ENCODE results near the gene DENND2D.
A peak's percentile ranks its signal among the peaks of the same experiment; 100 is the strongest.
"Not testable (repeated sequence)": the region's sequence is repeated elsewhere in the genome, so short reads cannot be mapped to it uniquely, and the experiment has no call there.

The DENND2D gene

DNA sequence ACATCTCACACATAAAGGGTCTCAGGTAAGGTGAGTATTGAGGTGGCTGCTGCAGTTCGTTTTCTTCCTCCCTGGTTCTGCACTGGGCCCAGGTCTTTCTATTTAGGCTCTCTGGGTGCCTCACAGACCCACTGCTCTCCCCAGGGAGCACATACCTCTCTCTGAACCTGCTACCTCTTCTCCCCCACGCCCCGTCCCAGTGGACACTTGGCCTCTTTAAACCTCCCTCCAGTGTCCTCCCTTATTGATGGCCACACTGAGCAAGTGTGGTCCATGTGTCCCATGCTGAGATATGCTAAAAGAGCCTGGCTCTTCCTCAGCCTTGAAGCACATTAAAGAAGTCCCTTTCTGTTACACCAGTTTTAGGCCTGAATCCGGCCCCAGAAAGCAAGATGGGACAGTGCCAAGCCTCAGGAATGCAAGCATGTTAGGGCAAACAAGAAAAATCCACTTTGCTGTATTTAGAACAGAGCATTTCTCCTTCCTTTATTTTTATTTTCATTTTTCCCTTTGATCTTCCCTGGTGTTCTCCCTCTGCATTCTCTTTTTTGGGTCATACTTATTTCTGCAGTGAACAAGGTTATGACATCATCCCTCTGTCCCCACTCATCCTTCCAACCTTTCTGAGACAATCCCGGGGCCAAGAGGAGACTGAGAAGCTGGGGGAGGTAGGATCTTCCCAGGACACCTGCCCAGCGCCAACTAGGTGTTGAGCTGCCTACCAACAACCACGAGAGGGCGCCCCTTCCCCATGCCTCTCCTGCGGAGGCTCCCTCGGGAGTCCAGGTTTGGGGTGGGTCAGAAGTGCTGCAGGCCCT lies 22.1 kb upstream of the DENND2D start:
- peak in 1 of 2 donors; percentile 58 for DNase-seq (ENCODE audit: low read depth in 2 of 2, low spot score in 1 of 2)

- no peak for DNase-seq (ENCODE audit: low read depth in 2 of 2, low spot score in 1 of 2)
Observed at GRCh38 chr1:111221633-111222291, 21.3 kb upstream of the DENND2D start.

- no peak for DNase-seq (ENCODE audit: low read depth in 2 of 2, low spot score in 1 of 2)
Observed at GRCh38 chr1:111221276-111221632, 20.8 kb upstream of the DENND2D start.

DNA sequence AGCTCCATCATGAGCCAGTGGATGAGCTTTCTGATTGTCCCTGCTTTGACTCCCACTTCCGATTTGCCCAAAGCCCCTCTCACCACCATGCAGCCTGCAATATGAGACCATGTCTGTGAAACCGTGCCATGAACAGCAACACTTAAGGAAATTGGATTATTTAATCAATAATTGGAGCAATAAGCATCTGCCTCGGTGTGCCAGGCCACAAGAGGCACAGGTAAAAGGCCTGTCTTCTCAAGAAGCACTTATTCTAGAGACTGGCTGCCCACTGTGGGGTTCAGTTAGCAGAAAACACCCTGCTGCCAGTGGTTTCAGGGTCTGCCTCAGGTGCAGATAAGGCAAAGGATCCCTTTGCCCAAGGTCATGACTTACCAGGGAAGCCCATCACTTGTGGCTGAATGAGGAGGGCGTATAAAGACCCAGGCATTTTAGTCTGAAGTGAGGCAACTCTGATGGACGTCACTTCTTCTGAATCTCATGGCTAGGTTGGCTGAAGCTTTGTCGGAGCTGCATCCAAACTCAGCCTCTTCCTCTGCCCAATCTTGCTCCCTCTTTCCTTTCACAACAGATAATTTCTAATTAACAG lies 19.9 kb upstream of the DENND2D start:
- DNase-seq (ENCODE audit: low read depth in 2 of 2, low spot score in 1 of 2): no peak

- DNase-seq (ENCODE audit: low read depth in 2 of 2, low spot score in 1 of 2): no peak
Observed at GRCh38 chr1:111219557-111220286, 19.3 kb upstream of the DENND2D start.

GRCh38 chr1:111218701-111219556 lies 18.5 kb upstream of the DENND2D start:
- DNase-seq (ENCODE audit: low read depth in 2 of 2, low spot score in 1 of 2): no peak

- DNase-seq (ENCODE audit: low read depth in 2 of 2, low spot score in 1 of 2): no peak
Observed at GRCh38 chr1:111217183-111217910, 16.9 kb upstream of the DENND2D start.

GRCh38 chr1:111216751-111217150 lies 16.3 kb upstream of the DENND2D start:
- DNase-seq (ENCODE audit: low read depth in 2 of 2, low spot score in 1 of 2): no peak

DNA sequence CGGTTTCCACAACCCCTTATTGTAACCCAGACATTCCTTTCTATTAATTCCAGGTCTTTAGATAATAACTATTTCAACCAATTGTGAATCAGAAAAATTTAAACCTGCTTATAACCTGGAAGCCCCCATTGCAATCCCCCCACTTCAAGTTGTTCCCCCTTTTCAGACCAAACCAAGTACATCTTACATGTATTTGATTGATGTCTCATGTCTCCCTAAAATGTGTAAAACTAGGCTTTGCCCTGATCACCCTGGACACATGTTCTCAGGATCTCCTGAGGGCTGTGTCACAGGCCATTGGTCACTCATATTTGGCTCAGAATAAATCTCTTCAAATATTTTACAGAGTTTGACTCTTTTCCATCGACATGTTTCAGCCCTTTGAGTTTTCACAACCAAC lies 14.8 kb upstream of the DENND2D start:
- DNase-seq (ENCODE audit: low read depth in 2 of 2, low spot score in 1 of 2): not testable (repeated sequence)

GRCh38 chr1:111214884-111215283 lies 14.4 kb upstream of the DENND2D start:
- no peak for DNase-seq (ENCODE audit: low read depth in 2 of 2, low spot score in 1 of 2)

- DNase-seq (ENCODE audit: low read depth in 2 of 2, low spot score in 1 of 2): no peak
Observed at GRCh38 chr1:111214074-111214801, 13.8 kb upstream of the DENND2D start.

- DNase-seq (ENCODE audit: low read depth in 2 of 2, low spot score in 1 of 2): no peak
Observed at GRCh38 chr1:111213412-111213811, 13.0 kb upstream of the DENND2D start.

- no peak for DNase-seq (ENCODE audit: low read depth in 2 of 2, low spot score in 1 of 2)
Observed at GRCh38 chr1:111212634-111213335, 12.3 kb upstream of the DENND2D start.

GRCh38 chr1:111211921-111212320 lies 11.5 kb upstream of the DENND2D start:
- no peak for DNase-seq (ENCODE audit: low read depth in 2 of 2, low spot score in 1 of 2)

DNA sequence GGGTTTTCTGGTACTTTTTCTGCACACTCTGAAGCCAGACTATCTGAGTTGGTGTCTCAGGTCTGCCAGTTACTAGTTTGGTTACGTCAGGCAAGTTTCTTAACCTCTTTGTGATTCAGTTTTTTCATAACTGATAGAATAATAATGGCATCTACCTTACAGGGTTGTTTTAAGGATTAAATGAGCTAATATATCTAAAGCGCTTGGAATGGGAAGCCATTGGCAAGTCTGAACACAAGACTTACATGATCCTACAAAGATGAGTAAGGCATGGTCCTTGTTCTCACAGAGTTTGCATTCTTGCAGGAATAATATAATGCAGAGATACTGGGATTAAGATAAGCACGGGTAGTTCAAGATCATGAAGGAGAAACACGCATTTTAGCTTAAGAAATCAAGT lies 9.2 kb upstream of the DENND2D start:
- DNase-seq (ENCODE audit: low read depth in 2 of 2, low spot score in 1 of 2): no peak

GRCh38 chr1:111208921-111209320 lies 8.5 kb upstream of the DENND2D start:
- no peak for DNase-seq (ENCODE audit: low read depth in 2 of 2, low spot score in 1 of 2)

GRCh38 chr1:111205714-111206050 lies 5.2 kb upstream of the DENND2D start:
- DNase-seq (ENCODE audit: low read depth in 2 of 2, low spot score in 1 of 2): no peak

DNA sequence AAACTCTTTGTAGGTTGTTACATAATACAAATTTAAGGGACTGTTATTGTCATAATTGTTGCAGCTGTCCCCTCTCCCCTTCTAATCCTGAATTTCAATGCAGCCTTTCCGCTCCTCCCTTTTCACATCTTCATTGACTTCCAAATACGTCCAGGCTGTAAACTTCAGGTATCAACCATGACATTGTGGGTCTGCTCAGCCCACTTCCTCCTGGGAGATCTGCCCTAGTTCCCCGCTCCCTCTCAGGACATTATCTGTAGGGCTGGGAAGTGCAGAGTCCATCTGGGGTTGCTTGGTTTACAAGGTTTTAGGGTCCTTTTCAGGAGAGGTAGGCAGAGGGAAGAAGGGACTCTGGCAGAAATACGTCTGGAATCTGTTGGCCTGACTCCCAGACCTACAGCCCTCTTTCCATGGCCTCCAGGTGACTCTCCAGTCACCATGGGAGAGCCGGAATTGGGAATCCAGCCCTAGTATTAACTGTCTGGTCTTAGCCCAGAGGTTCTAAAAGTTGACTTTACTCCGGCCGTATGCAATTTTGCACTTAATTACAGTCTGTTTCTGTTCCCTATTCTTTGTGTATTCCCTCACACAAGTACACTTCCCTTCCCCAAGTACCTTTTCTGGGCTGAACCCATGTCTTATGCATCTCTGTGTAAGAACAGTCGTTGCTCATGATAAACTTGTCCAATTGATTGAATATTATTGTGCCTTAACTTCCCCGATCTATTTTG lies 4.7 kb upstream of the DENND2D start:
- no peak for DNase-seq (ENCODE audit: low read depth in 2 of 2, low spot score in 1 of 2)
